ENCODE measurements around the gene MGRN1.

Gene MGRN1

GRCh38 chr16:4654011-4654963, 29.7 kb downstream of the MGRN1 start:
- no peak for DNase-seq (ENCODE audit: low spot score)

- DNase-seq (ENCODE audit: low spot score), result no peak
Measured at GRCh38 chr16:4654964-4655590, 30.5 kb downstream of the MGRN1 start.

- DNase-seq (ENCODE audit: low spot score), result no peak
Measured at GRCh38 chr16:4655801-4656200, 31.2 kb downstream of the MGRN1 start.

GRCh38 chr16:4656221-4656620, 31.6 kb downstream of the MGRN1 start:
- DNase-seq (ENCODE audit: low spot score), result no peak

- DNase-seq (ENCODE audit: low spot score), result no peak
Measured at GRCh38 chr16:4656695-4657686, 32.4 kb downstream of the MGRN1 start.

- no peak for DNase-seq (ENCODE audit: low spot score)
Measured at GRCh38 chr16:4659363-4660353, 35.0 kb downstream of the MGRN1 start.

GRCh38 chr16:4660454-4661007, 35.9 kb downstream of the MGRN1 start:
- DNase-seq (ENCODE audit: low spot score), result no peak

- no peak for DNase-seq (ENCODE audit: low spot score)
Measured at GRCh38 chr16:4661661-4662060, 37.0 kb downstream of the MGRN1 start.

GRCh38 chr16:4663465-4663776, 38.8 kb downstream of the MGRN1 start:
- no peak for DNase-seq (ENCODE audit: low spot score)

GRCh38 chr16:4663777-4664465, 39.3 kb downstream of the MGRN1 start:
- DNase-seq (ENCODE audit: low spot score), result no peak

- no peak for DNase-seq (ENCODE audit: low spot score)
Measured at GRCh38 chr16:4664538-4665418, 40.2 kb downstream of the MGRN1 start.

GRCh38 chr16:4666537-4667202, 42.0 kb downstream of the MGRN1 start:
- DNase-seq (ENCODE audit: low spot score), result no peak

- DNase-seq (ENCODE audit: low spot score), result no peak
Measured at GRCh38 chr16:4667203-4667963, 42.8 kb downstream of the MGRN1 start.

GRCh38 chr16:4668313-4668960, 43.8 kb downstream of the MGRN1 start:
- no peak for DNase-seq (ENCODE audit: low spot score)

GRCh38 chr16:4673387-4674046, 48.9 kb downstream of the MGRN1 start:
- DNase-seq (ENCODE audit: low spot score), result no peak

GRCh38 chr16:4674926-4675530, 50.4 kb downstream of the MGRN1 start:
- DNase-seq (ENCODE audit: low spot score), result no peak

Data from D341Med (cell line).